ENCODE data around the gene DHX35. TPM values are rescaled to one million over a fixed set of nuclear protein-coding genes. Genes with fewer than 3 reads are reported as not detected.

Gene DHX35
- total and polyA plus RNA-seq, 2 of the 8 experiments (the other 6 are each of a cell fraction or from before 2014, with no cell fraction given): 21.9 to 27.7 TPM

GRCh38 chr20:38934530-38934929 is 27.6 kb upstream of the DHX35 start (continued):
- TF ChIP-seq, protein P1, sequence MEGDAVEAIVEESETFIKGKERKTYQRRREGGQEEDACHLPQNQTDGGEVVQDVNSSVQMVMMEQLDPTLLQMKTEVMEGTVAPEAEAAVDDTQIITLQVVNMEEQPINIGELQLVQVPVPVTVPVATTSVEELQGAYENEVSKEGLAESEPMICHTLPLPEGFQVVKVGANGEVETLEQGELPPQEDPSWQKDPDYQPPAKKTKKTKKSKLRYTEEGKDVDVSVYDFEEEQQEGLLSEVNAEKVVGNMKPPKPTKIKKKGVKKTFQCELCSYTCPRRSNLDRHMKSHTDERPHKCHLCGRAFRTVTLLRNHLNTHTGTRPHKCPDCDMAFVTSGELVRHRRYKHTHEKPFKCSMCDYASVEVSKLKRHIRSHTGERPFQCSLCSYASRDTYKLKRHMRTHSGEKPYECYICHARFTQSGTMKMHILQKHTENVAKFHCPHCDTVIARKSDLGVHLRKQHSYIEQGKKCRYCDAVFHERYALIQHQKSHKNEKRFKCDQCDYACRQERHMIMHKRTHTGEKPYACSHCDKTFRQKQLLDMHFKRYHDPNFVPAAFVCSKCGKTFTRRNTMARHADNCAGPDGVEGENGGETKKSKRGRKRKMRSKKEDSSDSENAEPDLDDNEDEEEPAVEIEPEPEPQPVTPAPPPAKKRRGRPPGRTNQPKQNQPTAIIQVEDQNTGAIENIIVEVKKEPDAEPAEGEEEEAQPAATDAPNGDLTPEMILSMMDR (IDR thresholded peaks at IDR 0.05; ENCODE audit: control extremely low read depth in 1 of 3, insufficient read depth in 1 of 3, low read depth in 1 of 3, low read length in 3 of 3): no peak
- TF ChIP-seq RFX5 (IDR thresholded peaks at IDR 0.05; ENCODE audit: borderline replicate concordance, low read depth, low read length) (no peak), FOSL1 (IDR thresholded peaks at IDR 0.05; ENCODE audit: insufficient read depth, low read depth, low read length) (no peak)
